Measurements from ENCODE around the gene SCIN. TPM values are rescaled to one million over a fixed set of nuclear protein-coding genes. Genes with fewer than 3 reads are reported as not detected.

SCIN gene
- total and polyA plus RNA-seq, 2 experiments from 2014 or later, result 0.32 to 0.64 TPM

- Histone ChIP-seq H3K9ac (no peak overlapping the region), H4K20me1 (ENCODE audit: insufficient read depth) (no peaks in the 10 kb centered on the region), H3F3A (ENCODE audit: insufficient read depth) (0 out of 2 replicates have a peak, but pooled peaks cover 7% of the 10 kb centered on the region), H3K4me3 (no peak overlapping the region), H3K27me3 (replicated peaks; ENCODE audit: insufficient read depth) (no peaks in the 10 kb centered on the region), H3K36me3 (ENCODE audit: low read depth) (no peaks in the 10 kb centered on the region), H3K9me3 (ENCODE audit: low read depth) (no peaks in the 10 kb centered on the region), H3K9me2 (ENCODE audit: insufficient read depth) (no peaks in the 10 kb centered on the region), H3K27ac (no peak overlapping the region), H2AFZ (no peak overlapping the region), H3K4me2 (ENCODE audit: unreplicated experiment) (no peak overlapping the region), H3K79me2 (ENCODE audit: insufficient read depth) (no peaks in the 10 kb centered on the region), H3K4me1 (ENCODE audit: insufficient read depth) (peaks cover 17% of the 10 kb centered on the region)
- DNase-seq, result no peak
- TF ChIP-seq EZH2 (IDR thresholded peaks at IDR 0.05; ENCODE audit: insufficient read depth, poor library complexity, severe bottlenecking), result no peak
- no peak for TF ChIP-seq EZH2phosphoT487 (IDR thresholded peaks at IDR 0.05; ENCODE audit: insufficient read depth, low read depth)
- 86 to 89% methylated on average over 9 to 10 of the region's 11 CpGs for WGBS, 2 experiments (ENCODE audit: low coverage in 1 of 2, low lambda C conversion rate in 2 of 2, missing lambda C conversion rate in 2 of 2)
- in situ Hi-C loops (cut with MboI), result no loop called here
Measured at GRCh38 chr7:12588259-12588904, 17.9 kb downstream of the SCIN start.

GRCh38 chr7:12590559-12590958 is 20.0 kb downstream of the SCIN start:
- Histone ChIP-seq H3K4me3 (no peak overlapping the region), H3K27ac (no peak overlapping the region), H3K4me1 (ENCODE audit: insufficient read depth) (0 out of 2 replicates have a peak, but pooled peaks cover 4% of the 10 kb centered on the region), H3K79me2 (ENCODE audit: insufficient read depth) (no peaks in the 10 kb centered on the region), H3K27me3 (replicated peaks; ENCODE audit: insufficient read depth) (no peaks in the 10 kb centered on the region), H3K9ac (no peak overlapping the region), H3K4me2 (ENCODE audit: unreplicated experiment) (no peak overlapping the region), H4K20me1 (ENCODE audit: insufficient read depth) (no peaks in the 10 kb centered on the region), H3K36me3 (ENCODE audit: low read depth) (no peaks in the 10 kb centered on the region), H2AFZ (no peak overlapping the region), H3F3A (ENCODE audit: insufficient read depth) (no peaks in the 10 kb centered on the region), H3K9me3 (ENCODE audit: low read depth) (no peaks in the 10 kb centered on the region), H3K9me2 (ENCODE audit: insufficient read depth) (no peaks in the 10 kb centered on the region)
- in situ Hi-C loops (cut with MboI), result no loop called here
- DNase-seq, result no peak
- TF ChIP-seq EZH2 (IDR thresholded peaks at IDR 0.05; ENCODE audit: insufficient read depth, poor library complexity, severe bottlenecking) (no peak), EZH2phosphoT487 (IDR thresholded peaks at IDR 0.05; ENCODE audit: insufficient read depth, low read depth) (no peak)
- 54 to 58% methylated on average over 7 of the region's 7 CpGs for WGBS, 2 experiments (ENCODE audit: low coverage in 1 of 2, low lambda C conversion rate in 2 of 2, missing lambda C conversion rate in 2 of 2)

DNA sequence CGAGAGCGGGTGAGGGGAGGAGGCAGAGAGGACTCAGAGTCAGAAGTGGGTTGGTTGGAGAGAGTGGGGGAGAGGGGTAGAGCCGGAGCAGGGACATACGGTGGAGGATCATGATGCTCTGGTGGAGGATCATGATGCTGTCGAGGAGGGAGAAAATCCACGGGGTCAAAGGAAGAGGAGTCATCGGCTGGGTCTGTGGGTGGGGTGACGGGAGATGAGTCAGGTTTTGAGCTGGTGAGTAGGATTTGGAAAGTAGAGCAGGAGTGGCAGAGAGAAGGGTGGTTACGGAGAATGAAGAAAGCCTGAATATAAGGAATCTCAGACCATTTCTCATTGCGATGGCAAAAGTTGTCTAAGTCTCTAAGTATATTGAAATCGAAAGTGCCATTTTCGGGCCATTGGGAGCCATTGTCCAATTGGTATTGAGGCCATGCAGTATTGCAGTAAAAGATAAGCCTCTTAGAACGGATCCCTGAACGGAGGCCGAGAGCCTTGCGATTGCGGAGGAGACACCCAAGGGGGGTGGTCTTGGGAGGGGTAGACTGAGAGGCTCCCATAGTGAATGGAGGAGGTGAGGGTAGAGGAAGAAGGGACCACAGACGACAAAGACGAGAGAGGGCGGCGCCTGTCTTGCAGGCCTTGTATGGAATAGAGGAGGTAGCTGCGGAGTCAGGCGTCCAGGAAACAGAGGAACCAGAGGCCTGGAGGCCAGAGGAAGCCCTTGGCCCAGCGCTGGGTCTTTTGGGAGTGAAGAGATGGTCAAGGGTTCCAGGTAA is 23.8 kb downstream of the SCIN start:
- Histone ChIP-seq H3K79me2 (ENCODE audit: insufficient read depth) (no peaks in the 10 kb centered on the region), H3K36me3 (ENCODE audit: low read depth) (no peaks in the 10 kb centered on the region), H3K27ac (no peak overlapping the region), H3K4me2 (ENCODE audit: unreplicated experiment) (no peak overlapping the region), H3K4me3 (no peak overlapping the region), H4K20me1 (ENCODE audit: insufficient read depth) (no peaks in the 10 kb centered on the region), H3K9me3 (ENCODE audit: low read depth) (no peaks in the 10 kb centered on the region), H3K9ac (no peak overlapping the region), H3K4me1 (ENCODE audit: insufficient read depth) (no peaks in the 10 kb centered on the region), H3K9me2 (ENCODE audit: insufficient read depth) (no peaks in the 10 kb centered on the region), H3F3A (ENCODE audit: insufficient read depth) (no peaks in the 10 kb centered on the region), H3K27me3 (replicated peaks; ENCODE audit: insufficient read depth) (no peaks in the 10 kb centered on the region), H2AFZ (no peak overlapping the region)
- in situ Hi-C loops (cut with MboI), result no loop called here
- TF ChIP-seq EZH2phosphoT487 (IDR thresholded peaks at IDR 0.05; ENCODE audit: insufficient read depth, low read depth) (no peak), EZH2 (IDR thresholded peaks at IDR 0.05; ENCODE audit: insufficient read depth, poor library complexity, severe bottlenecking) (no peak)
- peak; percentile 47 for DNase-seq
- 76 to 79% methylated on average over 20 to 24 of the region's 24 CpGs for WGBS, 2 experiments (ENCODE audit: low coverage in 1 of 2, low lambda C conversion rate in 2 of 2, missing lambda C conversion rate in 2 of 2)

DNA sequence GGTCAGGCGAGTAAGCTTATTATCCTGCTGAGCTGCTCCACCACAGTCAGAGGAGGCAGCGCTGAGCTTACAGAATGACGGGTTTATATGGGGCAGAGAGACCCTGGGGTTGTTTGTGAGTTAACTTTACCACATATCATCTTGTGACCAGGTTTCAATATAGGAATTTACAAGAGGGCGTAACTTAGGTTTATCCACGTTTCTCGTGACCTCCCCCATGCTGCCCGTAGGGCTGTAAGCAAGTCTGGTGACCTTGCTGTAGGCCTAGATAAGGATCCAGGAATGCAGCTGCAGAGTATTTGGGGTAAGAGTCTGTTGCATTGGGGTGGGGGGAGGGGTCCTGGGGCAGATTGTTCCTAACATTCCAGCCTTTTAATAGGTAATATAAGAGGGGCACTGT is 24.6 kb downstream of the SCIN start:
- no peak for DNase-seq
- H3K4me3 ChIP-seq, result no peak overlapping the region
- no peaks in the 10 kb centered on the region for H3F3A ChIP-seq (ENCODE audit: insufficient read depth)
- in situ Hi-C loops (cut with MboI), result no loop called here
- no peak overlapping the region for H2AFZ ChIP-seq
- no peaks in the 10 kb centered on the region for H3K79me2 ChIP-seq (ENCODE audit: insufficient read depth)
- no peaks in the 10 kb centered on the region for H3K9me2 ChIP-seq (ENCODE audit: insufficient read depth)
- no peaks in the 10 kb centered on the region for H3K9me3 ChIP-seq (ENCODE audit: low read depth)
- no peak overlapping the region for H3K27ac ChIP-seq
- H3K4me1 ChIP-seq (ENCODE audit: insufficient read depth), result no peaks in the 10 kb centered on the region
- WGBS, 2 experiments (ENCODE audit: low coverage in 1 of 2, low lambda C conversion rate in 2 of 2, missing lambda C conversion rate in 2 of 2), result 78 to 88% methylated on average over 7 of the region's 7 CpGs
- no peak overlapping the region for H3K9ac ChIP-seq
- no peak overlapping the region for H3K4me2 ChIP-seq (ENCODE audit: unreplicated experiment)
- H3K36me3 ChIP-seq (ENCODE audit: low read depth), result no peaks in the 10 kb centered on the region
- no peaks in the 10 kb centered on the region for H3K27me3 ChIP-seq (replicated peaks; ENCODE audit: insufficient read depth)
- TF ChIP-seq EZH2phosphoT487 (IDR thresholded peaks at IDR 0.05; ENCODE audit: insufficient read depth, low read depth) (no peak), EZH2 (IDR thresholded peaks at IDR 0.05; ENCODE audit: insufficient read depth, poor library complexity, severe bottlenecking) (no peak)
- no peaks in the 10 kb centered on the region for H4K20me1 ChIP-seq (ENCODE audit: insufficient read depth)
